Hematopoietic multipotent progenitor cell treated with erythropoietin and hydrocortisone succinate and interleukin-3 and kit ligand, for 8 days (in vitro differentiated cells): ENCODE measurements around the gene SPAG4.

Source experiments
- DNase-seq: peaks from one replicate; pipeline ENCODE4 v3.0.0-alpha.2; 2015

SPAG4 gene

DNA sequence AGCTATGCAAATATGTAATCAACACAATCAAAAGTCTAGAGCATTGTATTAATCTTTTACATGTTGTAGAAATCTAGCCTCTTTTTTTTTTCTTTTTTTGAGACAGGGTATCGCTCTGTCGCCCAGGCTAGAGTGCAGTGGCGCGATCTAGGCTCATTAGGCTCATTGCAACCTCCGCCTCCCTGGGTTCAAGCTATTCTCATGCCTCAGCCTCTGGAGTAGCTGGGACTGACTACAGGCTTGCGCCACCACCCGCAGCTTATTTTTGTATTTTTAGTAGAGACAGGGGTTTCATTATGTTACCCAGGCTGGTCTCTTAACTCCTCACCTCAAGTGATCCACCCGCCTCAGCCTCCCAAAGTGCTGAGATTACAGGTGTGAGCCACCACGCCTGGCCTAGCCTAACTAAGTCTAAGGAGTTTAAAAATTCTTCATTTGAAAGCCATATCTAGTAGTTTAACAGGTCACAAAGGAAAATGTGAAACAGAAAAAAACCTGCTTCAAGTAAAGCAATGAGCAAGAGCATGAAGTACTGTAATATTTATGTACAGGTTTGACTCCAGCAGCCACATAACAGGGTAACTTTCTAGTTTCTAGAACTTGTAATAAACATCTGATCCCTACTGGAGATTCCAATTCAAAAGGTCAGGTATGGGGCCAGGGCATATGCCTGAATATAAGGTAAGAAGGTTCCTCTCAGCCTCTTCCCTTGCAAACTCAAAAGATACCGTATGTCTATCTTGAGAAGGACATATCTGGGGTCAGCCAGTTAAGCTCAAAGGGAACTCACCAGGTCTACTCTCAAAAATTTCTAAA, 44.7 kb downstream of the SPAG4 start:
- DNase-seq = no peak

DNA sequence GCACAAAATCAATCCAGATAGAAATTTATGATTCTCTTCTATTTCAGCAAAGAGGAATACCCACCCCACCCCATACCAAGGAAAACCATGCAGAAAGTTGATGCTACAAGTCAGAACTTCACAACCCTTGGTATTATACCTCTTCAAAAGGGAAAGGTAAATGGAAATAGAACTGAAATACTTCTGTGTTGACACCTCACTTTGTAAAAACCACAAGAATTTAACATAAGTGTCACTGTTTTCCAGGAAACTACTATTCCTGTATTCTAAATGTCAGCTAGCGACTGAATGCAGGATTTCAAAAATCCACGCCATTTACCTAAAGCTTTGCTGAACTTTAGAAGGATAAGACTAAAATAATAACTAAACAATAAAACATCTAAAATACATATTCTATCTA, 45.4 kb downstream of the SPAG4 start:
- DNase-seq = no peak

DNA sequence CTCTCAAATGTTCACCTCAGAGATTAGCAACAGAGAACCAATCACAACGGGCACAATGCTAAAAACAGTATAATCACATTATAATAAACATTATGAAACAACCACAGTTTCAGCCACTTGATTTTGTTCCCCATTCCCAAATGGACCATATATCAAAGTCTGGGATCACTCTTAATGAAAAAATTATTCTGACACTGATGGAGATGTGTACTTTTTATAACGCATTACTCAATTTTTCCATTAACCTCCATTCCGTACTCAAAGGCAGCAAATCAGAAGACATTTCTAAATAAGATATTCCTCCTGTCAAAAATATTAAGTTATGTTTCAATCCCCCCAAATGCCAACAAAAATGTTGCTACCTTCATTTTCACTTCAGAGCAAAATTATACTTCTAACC, 46.3 kb downstream of the SPAG4 start:
- DNase-seq = no peak

DNA sequence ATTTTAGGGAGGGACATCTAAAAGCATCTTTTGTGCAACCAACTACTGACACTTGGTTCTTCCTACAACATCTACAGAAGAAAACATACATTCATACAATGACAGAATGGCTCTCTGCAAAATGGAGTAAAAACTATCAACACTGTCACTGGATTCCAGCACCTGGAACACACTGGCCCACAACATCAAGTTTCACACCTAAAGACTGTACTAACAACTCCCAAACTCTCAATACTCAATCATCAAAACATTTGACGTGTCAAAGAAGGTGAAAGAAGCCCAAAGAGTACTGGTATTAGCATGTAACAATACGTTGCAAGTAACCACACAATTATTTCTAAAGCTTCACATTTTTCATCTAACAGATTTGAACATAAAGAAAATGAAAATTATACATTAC, 46.9 kb downstream of the SPAG4 start:
- no peak for DNase-seq

DNA sequence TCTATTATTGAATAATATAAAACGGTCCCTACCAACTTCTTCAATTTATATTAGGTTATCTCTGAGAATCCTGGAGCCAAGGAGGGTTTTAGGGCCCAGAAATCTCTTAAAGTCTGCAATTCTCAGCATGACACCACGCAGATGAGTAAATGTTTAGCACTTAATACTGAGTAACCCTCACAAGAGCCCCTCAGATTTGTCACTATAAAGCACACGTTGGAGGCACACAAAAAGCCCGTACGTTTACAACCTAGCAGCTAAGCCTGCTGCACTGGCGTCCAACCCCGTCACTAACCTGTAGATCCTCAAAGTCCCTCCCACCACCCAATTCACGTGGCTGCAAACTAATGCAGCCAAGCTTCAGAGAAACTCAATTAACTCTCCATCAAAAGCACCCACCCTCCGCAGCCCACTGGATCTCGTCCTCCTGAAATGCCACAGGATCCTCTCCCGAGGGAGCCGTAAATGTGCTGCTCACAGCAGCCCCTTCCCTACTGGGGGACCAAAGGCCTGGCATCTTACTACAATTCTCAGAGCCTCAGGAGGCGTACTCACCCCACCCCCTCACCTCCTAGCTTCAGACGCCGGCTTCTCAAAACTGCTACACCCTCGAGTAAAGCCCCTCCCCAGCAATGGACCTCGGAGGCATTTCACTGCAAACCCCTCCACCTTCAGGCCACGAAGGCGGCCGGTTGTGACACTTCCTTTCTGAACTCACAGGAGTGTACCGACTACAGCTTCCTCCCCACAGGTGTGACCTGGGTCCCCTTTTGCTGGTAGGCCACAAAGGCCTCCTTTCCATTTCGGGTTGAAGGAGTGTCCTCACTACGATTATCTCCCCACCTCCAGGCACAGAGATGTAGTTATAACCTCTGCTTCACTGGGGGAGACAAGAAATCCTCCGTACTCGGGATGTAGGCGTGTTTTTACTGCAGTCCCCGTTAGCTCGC, 48.2 kb downstream of the SPAG4 start:
- peak; percentile 31 for DNase-seq

DNA sequence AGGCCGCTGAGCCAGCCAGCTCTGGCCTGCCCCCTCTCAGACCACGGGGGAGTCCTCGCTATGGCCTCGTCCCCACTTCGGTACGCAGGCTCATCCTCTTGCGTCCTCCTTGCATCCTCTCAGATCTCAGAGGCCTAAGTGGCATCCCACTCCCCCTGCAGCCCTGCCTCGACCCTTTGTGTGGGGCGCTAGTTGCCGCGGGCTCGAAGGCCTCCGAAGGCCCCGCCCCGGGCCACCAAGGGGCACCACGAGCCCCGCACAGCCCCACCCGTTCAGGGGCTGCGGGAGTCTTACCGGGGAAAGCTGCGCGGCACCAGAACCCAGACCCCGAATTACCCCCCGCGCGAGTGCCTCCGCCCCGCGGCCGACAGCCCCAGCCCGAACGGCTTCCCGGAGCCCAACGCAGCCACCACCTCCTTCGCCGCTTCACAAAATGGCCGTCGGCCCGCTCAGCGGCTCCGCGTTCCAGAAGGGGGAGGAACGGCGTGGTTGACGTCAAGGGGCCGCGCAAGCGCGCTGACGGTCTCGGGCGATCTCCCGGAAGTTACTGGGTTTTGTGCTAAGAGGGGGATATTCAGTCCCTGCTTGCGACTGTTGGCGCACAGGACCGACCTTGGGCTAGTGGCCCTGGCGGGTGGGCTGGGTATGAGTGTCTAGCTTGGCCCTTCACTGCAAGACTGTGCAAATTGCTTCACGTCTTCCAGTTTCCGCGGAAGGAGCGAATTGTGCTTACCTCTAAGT, 49.0 kb downstream of the SPAG4 start, which contains the start of the genes CPNE1 and RBM12:
TSS of gene CPNE1 (minus strand) at position 435 of the 741 bp plus-strand sequence. CDS start 31,977 bp downstream, outside the sequence.
TSS of gene RBM12 (minus strand) at position 435 of the 741 bp plus-strand sequence. CDS start 9,578 bp downstream, outside the sequence.
- peak; percentile 93 for DNase-seq

DNA sequence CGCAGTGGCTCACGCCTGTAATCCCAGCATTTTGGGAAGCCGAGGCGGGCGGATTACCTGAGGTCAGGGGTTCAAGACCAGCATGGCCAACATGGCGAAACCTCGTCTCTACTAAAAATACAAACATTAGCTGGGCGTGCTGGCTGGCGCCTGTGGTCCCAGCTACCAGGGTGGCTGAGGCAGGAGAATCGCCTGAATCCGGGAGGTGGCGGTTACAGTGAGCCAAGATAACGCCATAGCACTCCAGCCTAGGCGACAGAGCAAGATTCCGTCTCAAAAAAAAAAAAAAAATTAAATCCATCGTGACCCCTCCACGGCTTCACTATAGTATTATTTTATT, 50.3 kb downstream of the SPAG4 start:
- DNase-seq = no peak

DNA sequence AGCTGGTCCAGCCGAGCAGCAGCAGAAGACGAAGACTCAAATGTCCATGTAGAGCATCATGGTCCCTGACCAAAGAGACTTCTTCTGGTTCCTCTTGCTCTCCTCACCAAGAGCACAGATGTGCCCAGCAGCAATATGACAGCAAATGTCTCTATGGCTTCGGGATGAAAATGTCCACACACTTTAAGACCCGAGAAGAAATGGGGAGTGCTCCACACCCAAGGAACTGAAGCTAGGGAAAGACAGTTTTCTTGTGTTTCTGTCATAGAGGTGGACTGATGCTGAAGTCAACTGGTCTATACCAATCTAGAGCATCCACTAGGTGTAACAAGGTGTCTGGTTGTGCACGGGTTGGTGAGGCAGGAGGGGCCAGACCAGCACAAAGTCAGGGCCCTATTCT, 53.6 kb downstream of the SPAG4 start:
- DNase-seq = no peak

DNA sequence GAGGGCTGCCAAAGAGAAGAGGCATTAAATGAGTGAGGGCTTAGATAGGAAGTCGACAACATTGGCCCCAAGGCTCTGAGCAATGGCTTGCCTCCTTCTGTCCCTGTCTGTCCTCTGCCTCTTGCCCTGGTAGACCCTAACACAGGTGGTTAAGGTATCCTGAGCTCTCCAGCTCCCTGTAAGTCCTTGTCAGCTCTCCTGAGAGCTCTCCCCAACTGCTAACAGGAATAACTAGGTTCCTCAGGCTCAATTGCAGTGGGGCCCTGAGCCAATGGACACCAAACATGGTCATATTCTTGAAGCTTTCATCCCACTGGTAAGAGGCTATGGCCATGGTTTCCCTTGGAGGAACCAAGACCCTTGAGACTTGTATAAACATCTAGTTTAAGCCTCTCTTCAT, 54.1 kb downstream of the SPAG4 start:
- no peak for DNase-seq
